Keratinocyte (primary cell): ENCODE measurements around the gene ACER3. TPM values are rescaled to one million over a fixed set of nuclear protein-coding genes. Genes with fewer than 3 reads are reported as not detected.

Experiments
- DNase-seq: peaks from one replicate; pipeline ENCODE4 v3.0.0-alpha.2; 2011; ENCODE audit warnings: low read depth, missing footprints, low spot score
- FAIRE-seq: peaks from 2 replicates; lab custom pipeline; 2011; peaks lifted over from hg19 to GRCh38; lab: Jason Lieb, UNC
- H2AFZ ChIP-seq: 2 replicates; pipeline ENCODE4 v1.6.0; 2012; ENCODE audit warnings: low read length, control low read depth, inconsistent platforms; ENCODE audit not compliant: control insufficient read depth
- H3K27ac ChIP-seq: 2 replicates; pipeline ENCODE4 v1.5.1; 2011; ENCODE audit warnings: low read length; ENCODE audit not compliant: control insufficient read depth, insufficient read depth
- H3K27me3 ChIP-seq: 3 replicates; pipeline ENCODE4 v1.6.0; 2011; ENCODE audit warnings: low read length; ENCODE audit not compliant: control insufficient read depth, insufficient read depth; ENCODE audit errors: extremely low read depth
- H3K36me3 ChIP-seq, 2 experiments: 2 replicates in 1 of 2; 3 replicates in 1 of 2; pipeline ENCODE4 v1.5.1; 2011; ENCODE audit warnings: low read length in 2 of 2, mild to moderate bottlenecking in 1 of 2; ENCODE audit not compliant: control insufficient read depth in 2 of 2, insufficient read depth in 2 of 2; ENCODE audit errors: extremely low read depth in 1 of 2
- H3K4me1 ChIP-seq: 3 replicates; pipeline ENCODE4 v1.5.1; 2011; ENCODE audit warnings: low read length; ENCODE audit not compliant: control insufficient read depth, insufficient read depth; ENCODE audit errors: extremely low read depth
- H3K4me2 ChIP-seq: 3 replicates; pipeline ENCODE4 v1.6.0; 2011; ENCODE audit warnings: low read depth, low read length; ENCODE audit not compliant: control insufficient read depth, insufficient read depth; ENCODE audit errors: extremely low read depth
- H3K4me3 ChIP-seq, 3 experiments: fragments of 200-600 bp in 1 of 3; sonication (generic) in 1 of 3; 2 replicates in 2 of 3; 3 replicates in 1 of 3; pipeline ENCODE4 v1.5.1; 2011 to 2016; ENCODE audit warnings: low read length in 3 of 3, mild to moderate bottlenecking in 3 of 3, control low read depth in 2 of 3, inconsistent platforms in 1 of 3, low read depth in 1 of 3, mixed read lengths in 1 of 3, mixed run types in 1 of 3, moderate library complexity in 1 of 3; ENCODE audit not compliant: control insufficient read depth in 2 of 3, insufficient read depth in 2 of 3; ENCODE audit errors: extremely low read depth in 1 of 3
- H3K79me2 ChIP-seq: 2 replicates; pipeline ENCODE4 v1.6.0; 2012; ENCODE audit warnings: low read length; ENCODE audit not compliant: control insufficient read depth, insufficient read depth
- H3K9ac ChIP-seq: 3 replicates; pipeline ENCODE4 v1.6.0; 2011; ENCODE audit warnings: low read length; ENCODE audit not compliant: control insufficient read depth, insufficient read depth; ENCODE audit errors: extremely low read depth
- H3K9me1 ChIP-seq: 3 replicates; pipeline ENCODE4 v1.6.0; 2011; ENCODE audit warnings: low read length; ENCODE audit not compliant: control insufficient read depth, insufficient read depth; ENCODE audit errors: extremely low read depth
- H3K9me3 ChIP-seq: 2 replicates; pipeline ENCODE4 v1.5.1; 2012; ENCODE audit warnings: low read depth, low read length; ENCODE audit not compliant: control insufficient read depth
- H4K20me1 ChIP-seq: 3 replicates; pipeline ENCODE4 v1.6.0; 2011; ENCODE audit warnings: low read length; ENCODE audit not compliant: control insufficient read depth, insufficient read depth; ENCODE audit errors: extremely low read depth
- EZH2 ChIP-seq: IDR thresholded peaks from one replicate; pipeline ENCODE4 v1.6.1; 2012; ENCODE audit warnings: inconsistent platforms, mild to moderate bottlenecking, low read length, moderate library complexity
- dilution Hi-C: fragments of 300-500 bp; cut with MboI; formaldehyde crosslinking; loops from one replicate; pipeline ENCODE4 v1.7.0; 2020; ENCODE audit warnings: low sequenced_read_pairs; ENCODE audit not compliant: extremely low pct_ligation_motif_present
- polyA plus RNA-seq, 5 experiments: library from polyadenylated mRNA; depleted of rRNA in 3 of 5; stranded (reverse) in 3 of 5; stranded (forward) in 1 of 5; unstranded in 1 of 5; fragments of >200 nt; gene quantifications; 1 replicate in 1 of 5; 2 replicates in 3 of 5; 3 replicates in 1 of 5; pipeline versions ENCODE4 v1.2.1 to v1.2.3, GENCODE V29; 2011 to 2012; ENCODE audit warnings: missing spikeins in 2 of 5, low read depth in 1 of 5, low replicate concordance in 1 of 5
- TF ChIP-seq, protein P1 (sequence below), 3 experiments: IDR thresholded peaks in 1 of 3; conservative IDR thresholded peaks in 1 of 3; optimal IDR thresholded peaks in 1 of 3; 2 replicates in 2 of 3; 3 replicates in 1 of 3; pipeline versions ENCODE3 to v1.5.1; 2011; ENCODE audit warnings: low read length in 3 of 3, mild to moderate bottlenecking in 3 of 3, moderate library complexity in 2 of 3, control low read depth in 1 of 3, inconsistent platforms in 1 of 3; ENCODE audit not compliant: insufficient read depth in 2 of 3; ENCODE audit errors: extremely low read depth in 1 of 3

Gene ACER3
- polyA plus RNA-seq, 1 donor (not counting 4 experiments of a cell fraction or from before 2014, with no cell fraction given) = 55.0 TPM

DNA sequence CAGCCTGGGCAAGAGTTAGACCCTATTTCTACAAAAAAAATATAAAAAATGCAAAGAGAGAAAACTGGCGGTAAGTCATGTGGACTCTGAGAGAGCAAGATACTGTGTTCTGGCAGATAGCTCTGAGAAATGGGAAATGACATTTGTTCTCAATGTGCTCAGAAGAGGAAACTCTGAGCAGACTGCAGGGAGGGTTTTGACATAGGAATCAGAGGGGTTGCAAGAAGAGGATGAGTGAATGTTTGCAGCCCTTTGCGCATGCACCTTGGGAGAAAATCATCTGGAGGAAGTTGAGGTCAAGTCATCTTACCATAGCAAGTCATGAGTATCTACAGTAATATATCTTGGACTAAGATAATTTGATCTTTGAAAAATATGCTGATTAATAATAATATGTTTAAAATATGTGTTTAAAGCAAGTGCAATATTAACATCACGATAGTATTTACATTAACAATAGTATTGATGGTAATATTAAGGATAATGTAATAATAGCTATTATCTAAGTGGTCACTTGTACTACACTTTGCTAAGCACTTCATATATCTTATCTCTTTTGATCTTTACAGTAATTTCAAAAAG is 2.6 kb downstream of the ACER3 start:
- no peak overlapping the region for H3K27ac ChIP-seq
- H3K79me2 ChIP-seq = peaks cover 60% of the 10 kb centered on the region
- no peak overlapping the region for H3K4me3 ChIP-seq
- H3K9ac ChIP-seq = no peak overlapping the region
- peak overlapping the region; percentile 77 for H3K4me2 ChIP-seq
- DNase-seq (no peak), FAIRE-seq (no peak)
- TF ChIP-seq, protein P1, sequence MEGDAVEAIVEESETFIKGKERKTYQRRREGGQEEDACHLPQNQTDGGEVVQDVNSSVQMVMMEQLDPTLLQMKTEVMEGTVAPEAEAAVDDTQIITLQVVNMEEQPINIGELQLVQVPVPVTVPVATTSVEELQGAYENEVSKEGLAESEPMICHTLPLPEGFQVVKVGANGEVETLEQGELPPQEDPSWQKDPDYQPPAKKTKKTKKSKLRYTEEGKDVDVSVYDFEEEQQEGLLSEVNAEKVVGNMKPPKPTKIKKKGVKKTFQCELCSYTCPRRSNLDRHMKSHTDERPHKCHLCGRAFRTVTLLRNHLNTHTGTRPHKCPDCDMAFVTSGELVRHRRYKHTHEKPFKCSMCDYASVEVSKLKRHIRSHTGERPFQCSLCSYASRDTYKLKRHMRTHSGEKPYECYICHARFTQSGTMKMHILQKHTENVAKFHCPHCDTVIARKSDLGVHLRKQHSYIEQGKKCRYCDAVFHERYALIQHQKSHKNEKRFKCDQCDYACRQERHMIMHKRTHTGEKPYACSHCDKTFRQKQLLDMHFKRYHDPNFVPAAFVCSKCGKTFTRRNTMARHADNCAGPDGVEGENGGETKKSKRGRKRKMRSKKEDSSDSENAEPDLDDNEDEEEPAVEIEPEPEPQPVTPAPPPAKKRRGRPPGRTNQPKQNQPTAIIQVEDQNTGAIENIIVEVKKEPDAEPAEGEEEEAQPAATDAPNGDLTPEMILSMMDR (optimal IDR thresholded peaks at IDR 0.05 in 1 of 3, IDR thresholded peaks at IDR 0.05 in 1 of 3, conservative IDR thresholded peaks at IDR 0.05 in 1 of 3; ENCODE audit: extremely low read depth in 1 of 3, insufficient read depth in 2 of 3, low read length in 3 of 3) = no peak
- no peak for TF ChIP-seq EZH2
- dilution Hi-C loops = no loop called here
- no peaks in the 10 kb centered on the region for H4K20me1 ChIP-seq
- H3K27me3 ChIP-seq = no peaks in the 10 kb centered on the region
- H3K9me3 ChIP-seq = no peaks in the 10 kb centered on the region
- peaks cover 23% of the 10 kb centered on the region for H3K4me1 ChIP-seq
- H3K9me1 ChIP-seq = peaks cover 3% of the 10 kb centered on the region
- H3K36me3 ChIP-seq = peaks cover 0 to 6% of the 10 kb centered on the region in 2 experiments
- no peak overlapping the region for H2AFZ ChIP-seq

DNA sequence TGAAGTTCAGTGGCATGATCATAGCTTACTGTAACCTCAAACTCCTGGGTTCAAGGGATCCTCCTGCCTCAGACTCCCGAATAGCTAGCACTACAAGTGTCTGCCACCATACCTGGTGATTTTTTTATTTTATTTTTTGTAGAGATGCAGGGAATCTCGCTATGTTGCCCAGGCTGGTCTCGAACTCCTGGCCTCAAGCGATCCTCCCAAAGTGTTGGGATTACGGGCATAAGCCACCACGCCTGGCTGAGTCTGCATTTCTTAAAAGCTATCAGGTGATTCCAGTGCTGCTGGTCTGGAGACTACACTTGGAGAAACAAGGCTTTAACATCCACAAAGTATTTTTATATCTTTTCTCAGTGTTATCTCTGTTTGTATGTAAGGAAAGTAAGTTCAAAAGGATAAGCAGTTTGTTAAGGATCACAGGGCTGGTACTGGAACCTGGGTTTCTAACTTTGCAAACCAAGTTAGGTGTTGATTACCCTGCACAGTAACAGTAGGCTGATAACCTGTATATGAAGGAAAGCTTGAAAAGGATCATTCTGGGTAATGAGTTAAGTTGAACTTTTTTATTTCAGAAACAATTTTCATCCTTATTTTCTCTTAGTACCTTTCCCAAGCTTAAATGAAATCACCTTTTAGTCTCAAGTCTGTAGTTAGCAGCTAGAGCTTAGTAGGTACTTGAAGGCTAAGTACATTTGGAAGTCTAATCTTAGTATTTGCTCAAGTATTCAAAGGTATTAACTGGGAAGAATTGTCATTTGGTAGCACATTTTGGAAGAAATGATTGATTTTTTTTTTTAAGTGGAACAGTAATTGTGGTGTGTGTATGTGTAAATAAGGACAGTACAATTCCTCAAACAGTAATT is 12.5 kb downstream of the ACER3 start:
- peaks cover 0 to 2% of the 10 kb centered on the region in 2 experiments for H3K36me3 ChIP-seq
- H3K9me3 ChIP-seq = no peaks in the 10 kb centered on the region
- no peak overlapping the region for H3K4me3 ChIP-seq
- dilution Hi-C loops = no loop called here
- DNase-seq (no peak), FAIRE-seq (no peak)
- no peaks in the 10 kb centered on the region for H3K27me3 ChIP-seq
- peaks cover 68% of the 10 kb centered on the region for H3K79me2 ChIP-seq
- H3K9me1 ChIP-seq = no peaks in the 10 kb centered on the region
- H3K9ac ChIP-seq = no peak overlapping the region
- no peak overlapping the region for H2AFZ ChIP-seq
- H4K20me1 ChIP-seq = no peaks in the 10 kb centered on the region
- no peak overlapping the region for H3K27ac ChIP-seq
- TF ChIP-seq EZH2 = no peak
- TF ChIP-seq, protein P1 (optimal IDR thresholded peaks at IDR 0.05 in 1 of 3, IDR thresholded peaks at IDR 0.05 in 1 of 3, conservative IDR thresholded peaks at IDR 0.05 in 1 of 3; ENCODE audit: extremely low read depth in 1 of 3, insufficient read depth in 2 of 3, low read length in 3 of 3) = no peak
- H3K4me2 ChIP-seq = no peak overlapping the region
- no peaks in the 10 kb centered on the region for H3K4me1 ChIP-seq
